Measurements from ENCODE around the gene APOBEC3F.
A peak's percentile ranks its signal among the peaks of the same experiment; 100 is the strongest.
"Not testable (repeated sequence)": the region's sequence is repeated elsewhere in the genome, so short reads cannot be mapped to it uniquely, and the experiment has no call there.

APOBEC3F gene

DNA sequence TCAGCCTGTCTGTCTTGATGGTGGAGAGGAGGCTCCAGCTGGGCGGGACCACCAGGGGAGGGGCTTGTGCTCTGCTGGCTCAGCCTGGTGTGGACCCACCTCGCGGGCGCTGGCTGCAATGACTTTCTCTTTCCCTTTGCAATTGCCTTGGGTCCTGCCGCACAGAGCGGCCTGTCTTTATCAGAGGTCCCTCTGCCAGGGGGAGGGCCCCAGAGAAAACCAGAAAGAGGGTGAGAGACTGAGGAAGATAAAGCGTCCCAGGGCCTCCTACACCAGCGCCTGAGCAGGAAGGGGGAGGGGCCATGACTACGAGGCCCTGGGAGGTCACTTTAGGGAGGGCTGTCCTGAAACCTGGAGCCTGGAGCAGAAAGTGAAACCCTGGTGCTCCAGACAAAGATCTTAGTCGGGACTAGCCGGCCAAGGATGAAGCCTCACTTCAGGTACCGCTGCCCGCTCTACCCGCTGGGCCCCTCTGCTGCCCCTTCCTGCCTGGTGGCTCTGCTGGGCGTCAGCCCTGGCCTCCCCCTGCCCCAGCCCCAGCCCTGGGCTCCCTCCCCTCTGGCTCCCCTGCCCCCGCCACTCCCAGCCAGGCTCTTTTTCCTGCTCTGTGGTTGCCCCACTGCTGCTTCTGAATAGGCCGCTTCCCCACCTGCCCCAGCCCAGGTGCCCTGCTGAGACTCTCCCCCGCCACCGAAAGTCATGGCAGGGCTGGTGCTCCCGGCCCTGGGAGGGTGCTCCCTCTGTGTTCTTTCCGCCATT is at the start of gene APOBEC3F:
APOBEC3F (plus strand) TSS at position 327 of the 759 bp plus-strand sequence; CDS start at position 424, 97 bp downstream.
- DNase-seq (ENCODE audit: low read depth) = peak; percentile 57
- TF ChIP-seq, protein P1, sequence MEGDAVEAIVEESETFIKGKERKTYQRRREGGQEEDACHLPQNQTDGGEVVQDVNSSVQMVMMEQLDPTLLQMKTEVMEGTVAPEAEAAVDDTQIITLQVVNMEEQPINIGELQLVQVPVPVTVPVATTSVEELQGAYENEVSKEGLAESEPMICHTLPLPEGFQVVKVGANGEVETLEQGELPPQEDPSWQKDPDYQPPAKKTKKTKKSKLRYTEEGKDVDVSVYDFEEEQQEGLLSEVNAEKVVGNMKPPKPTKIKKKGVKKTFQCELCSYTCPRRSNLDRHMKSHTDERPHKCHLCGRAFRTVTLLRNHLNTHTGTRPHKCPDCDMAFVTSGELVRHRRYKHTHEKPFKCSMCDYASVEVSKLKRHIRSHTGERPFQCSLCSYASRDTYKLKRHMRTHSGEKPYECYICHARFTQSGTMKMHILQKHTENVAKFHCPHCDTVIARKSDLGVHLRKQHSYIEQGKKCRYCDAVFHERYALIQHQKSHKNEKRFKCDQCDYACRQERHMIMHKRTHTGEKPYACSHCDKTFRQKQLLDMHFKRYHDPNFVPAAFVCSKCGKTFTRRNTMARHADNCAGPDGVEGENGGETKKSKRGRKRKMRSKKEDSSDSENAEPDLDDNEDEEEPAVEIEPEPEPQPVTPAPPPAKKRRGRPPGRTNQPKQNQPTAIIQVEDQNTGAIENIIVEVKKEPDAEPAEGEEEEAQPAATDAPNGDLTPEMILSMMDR (conservative IDR thresholded peaks at IDR 0.05; ENCODE audit: low read depth, low read length) = peak; percentile 10
- H3K4me3 ChIP-seq (ENCODE audit: low read depth, low read length) = peak within 1 kb of the TSS; percentile 68

DNA sequence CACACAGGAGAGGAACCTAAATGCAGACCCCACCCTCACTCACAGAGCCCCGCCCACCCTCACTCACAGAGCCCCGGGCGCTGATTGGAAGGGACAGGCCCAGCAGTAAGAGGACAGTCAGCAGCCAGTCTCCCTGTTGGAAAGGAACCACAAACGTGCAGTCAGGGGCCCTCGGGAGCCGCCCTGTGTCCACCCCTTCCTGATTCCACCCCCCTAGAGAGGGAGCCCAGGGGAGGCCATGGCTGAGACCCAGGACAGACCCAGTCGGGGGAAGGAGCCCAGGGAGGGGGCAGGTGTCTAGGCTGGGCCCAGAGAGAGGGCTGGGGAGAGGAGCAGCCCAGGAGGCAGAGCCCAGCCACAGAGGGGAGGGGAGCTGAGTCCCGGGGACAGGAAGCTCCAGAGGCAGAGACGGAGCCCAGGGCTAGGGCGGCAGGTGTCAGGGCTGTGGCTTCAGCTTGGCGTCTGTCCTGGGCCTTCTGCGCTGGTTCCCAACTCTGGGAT is 47.7 kb upstream of the APOBEC3F start:
- DNase-seq (ENCODE audit: low read depth); H3K4me3 ChIP-seq (ENCODE audit: low read depth, low read length): not testable (repeated sequence)

- DNase-seq (ENCODE audit: low read depth) = no peak
- TF ChIP-seq, protein P1 (conservative IDR thresholded peaks at IDR 0.05; ENCODE audit: low read depth, low read length) = no peak
- no peak overlapping the region for H3K4me3 ChIP-seq (ENCODE audit: low read depth, low read length)
These were observed 44.6 kb upstream of the APOBEC3F start for GRCh38 chr22:38996105-38996504.

DNA sequence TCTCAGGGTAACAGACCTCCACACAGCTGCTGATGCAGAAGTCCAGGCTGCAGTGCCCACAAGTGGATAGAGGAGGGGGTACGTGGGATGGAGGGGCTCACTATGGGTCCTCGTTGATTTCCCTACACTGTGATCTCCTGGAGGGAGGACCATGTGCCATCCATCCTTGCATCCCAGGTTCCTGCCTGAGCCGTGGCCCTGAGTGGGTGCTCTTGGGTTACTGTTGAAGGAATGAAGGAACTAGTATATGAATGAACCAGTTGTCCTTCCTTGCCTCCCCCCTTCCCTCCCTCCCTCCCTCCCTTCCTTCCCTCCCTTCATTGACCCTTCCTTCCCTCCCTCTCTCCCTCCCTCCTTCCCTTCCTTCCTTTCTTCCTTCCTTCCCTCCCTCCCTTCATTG is 43.1 kb upstream of the APOBEC3F start:
- H3K4me3 ChIP-seq (ENCODE audit: low read depth, low read length) = no peak overlapping the region
- DNase-seq (ENCODE audit: low read depth) = no peak
- TF ChIP-seq, protein P1 (conservative IDR thresholded peaks at IDR 0.05; ENCODE audit: low read depth, low read length) = no peak

GRCh38 chr22:39003165-39003638 is 37.5 kb upstream of the APOBEC3F start:
- no peak overlapping the region for H3K4me3 ChIP-seq (ENCODE audit: low read depth, low read length)
- TF ChIP-seq, protein P1 (conservative IDR thresholded peaks at IDR 0.05; ENCODE audit: low read depth, low read length) = peak; percentile 83
- DNase-seq (ENCODE audit: low read depth) = peak; percentile 92

- no peak overlapping the region for H3K4me3 ChIP-seq (ENCODE audit: low read depth, low read length)
- TF ChIP-seq, protein P1 (conservative IDR thresholded peaks at IDR 0.05; ENCODE audit: low read depth, low read length) = no peak
- DNase-seq (ENCODE audit: low read depth) = no peak
These were observed 33.5 kb upstream of the APOBEC3F start for GRCh38 chr22:39007177-39007576.

DNA sequence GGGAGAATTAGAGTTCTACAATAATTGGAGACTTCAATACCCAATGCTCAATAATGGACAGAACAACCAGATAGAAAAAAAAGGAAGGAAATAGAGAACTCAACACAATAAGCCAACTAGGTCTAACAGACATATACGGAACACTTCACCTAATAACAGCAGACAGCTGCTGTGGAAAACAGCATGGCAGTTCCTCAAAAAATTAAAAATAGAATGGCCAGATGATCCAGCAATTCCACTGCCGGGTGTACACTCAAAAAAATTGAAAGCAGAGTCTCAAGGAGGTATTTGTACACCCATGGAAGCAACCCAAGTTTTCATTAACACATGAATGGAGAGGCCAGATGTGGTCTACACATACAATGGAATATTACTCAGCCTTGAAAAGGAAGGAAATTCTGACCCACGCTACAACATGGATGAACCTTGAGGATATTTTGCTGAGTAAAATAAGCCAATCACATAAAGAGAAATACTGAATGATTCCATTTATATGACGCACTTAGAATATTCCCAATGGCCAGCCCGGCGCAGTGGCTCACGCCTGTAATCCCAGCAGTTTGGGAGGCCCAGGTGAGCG is 32.3 kb upstream of the APOBEC3F start:
- DNase-seq (ENCODE audit: low read depth); H3K4me3 ChIP-seq (ENCODE audit: low read depth, low read length): not testable (repeated sequence)

- TF ChIP-seq, protein P1 (conservative IDR thresholded peaks at IDR 0.05; ENCODE audit: low read depth, low read length) = no peak
- no peak overlapping the region for H3K4me3 ChIP-seq (ENCODE audit: low read depth, low read length)
- no peak for DNase-seq (ENCODE audit: low read depth)
These were observed 29.7 kb upstream of the APOBEC3F start for GRCh38 chr22:39010946-39011345.

Measured in choroid plexus epithelial cell (primary cell).